GM12878 (cell line): ENCODE measurements around the gene RPL27A. TPM values are rescaled to one million over a fixed set of nuclear protein-coding genes. Genes with fewer than 3 reads are reported as not detected.
A peak's percentile ranks its signal among the peaks of the same experiment; 100 is the strongest.

ENCODE experiments used
- ATAC-seq: fragments of 200-7000 bp; cut with Tn5 transposase; 3 replicates; pipeline ENCODE4 v1.9.1; 2020; ENCODE audit warnings: mild to moderate bottlenecking, moderate library complexity
- BruUV-seq: library from RNA; stranded (reverse); fragments of 400-500 nt; replicated peaks from 2 replicates; lab custom pipeline; 2021; lab: Mats Ljungman, UMichigan
- CTCF ChIA-PET: fragments of 300-600 bp; sonication (Branson Sonifier 250); formaldehyde crosslinking; extraction: SDS; loops from one replicate; lab custom pipeline; 2021; ENCODE audit warnings: inconsistent platforms; lab: Yijun Ruan, JAX
- POLR2A ChIA-PET: fragments of 350-600 bp; formaldehyde crosslinking; extraction: SDS; loops from one replicate; lab custom pipeline; 2021; ENCODE audit warnings: inconsistent platforms; lab: Charles Lee
- RAD21 ChIA-PET: fragments of 300-600 bp; sonication (Branson Sonifier 250); formaldehyde crosslinking; loops from one replicate; lab custom pipeline; 2023; ENCODE audit warnings: antibody characterized with exemption; ENCODE audit not compliant: unreplicated experiment; lab: Charles Lee
- SMC1A ChIA-PET: fragments of 300-600 bp; sonication (Branson Sonifier 250); formaldehyde crosslinking; loops from one replicate; lab custom pipeline; 2023; ENCODE audit not compliant: unreplicated experiment, uncharacterized antibody; lab: Charles Lee
- DNase-seq: peaks from one replicate; pipeline ENCODE4 v3.0.0-alpha.2; 2011; ENCODE audit warnings: low read depth, low spot score
- FAIRE-seq: peaks from 3 replicates; lab custom pipeline; 2011; peaks lifted over from hg19 to GRCh38; lab: Jason Lieb, UNC
- H2AFZ ChIP-seq: 2 replicates; pipeline ENCODE4 v1.6.0; 2011; ENCODE audit warnings: low read depth, low read length, control low read depth; ENCODE audit not compliant: control insufficient read depth
- H3K27ac ChIP-seq: 2 replicates; pipeline ENCODE4 v1.5.1; 2011; ENCODE audit warnings: control low read depth; ENCODE audit not compliant: control insufficient read depth, insufficient read depth
- H3K27me3 ChIP-seq, 2 experiments: replicated peaks in 1 of 2; 2 replicates each; pipeline versions ENCODE4 v1.6.0 to v1.6.1; 2011; ENCODE audit warnings: low read length in 1 of 2; ENCODE audit not compliant: control insufficient read depth in 2 of 2, insufficient read depth in 2 of 2
- H3K36me3 ChIP-seq, 2 experiments: 2 replicates each; pipeline ENCODE4 v1.5.1; 2011; ENCODE audit warnings: low read length in 1 of 2; ENCODE audit not compliant: control insufficient read depth in 2 of 2, insufficient read depth in 2 of 2
- H3K4me1 ChIP-seq: 2 replicates; pipeline ENCODE4 v1.6.1; 2011; ENCODE audit warnings: mild to moderate bottlenecking, low read length, moderate library complexity, mixed read lengths; ENCODE audit not compliant: control insufficient read depth, insufficient read depth
- H3K4me2 ChIP-seq: 2 replicates; pipeline ENCODE4 v1.6.0; 2011; ENCODE audit warnings: control low read depth; ENCODE audit not compliant: control insufficient read depth, insufficient read depth
- H3K4me3 ChIP-seq: fragments of 200-600 bp; sonication (generic); 2 replicates; pipeline ENCODE4 v1.5.1; 2016
- H3K79me2 ChIP-seq: 2 replicates; pipeline ENCODE4 v1.6.0; 2011; ENCODE audit warnings: low read length; ENCODE audit not compliant: control insufficient read depth, insufficient read depth
- H3K9ac ChIP-seq: 2 replicates; pipeline ENCODE4 v1.8.0; 2011; ENCODE audit warnings: low read length, control low read depth, mixed read lengths; ENCODE audit not compliant: control insufficient read depth, insufficient read depth
- H3K9me3 ChIP-seq: replicated peaks from 3 replicates; pipeline ENCODE4 v1.5.1; 2011; ENCODE audit warnings: mild to moderate bottlenecking, low read length; ENCODE audit not compliant: control insufficient read depth, insufficient read depth
- H4K20me1 ChIP-seq: 2 replicates; pipeline ENCODE4 v1.6.0; 2011; ENCODE audit not compliant: control insufficient read depth, insufficient read depth
- BRCA1 ChIP-seq: IDR thresholded peaks from 2 replicates; pipeline ENCODE4 v1.6.1; 2011; ENCODE audit warnings: low read depth, low read length, improper control_type of control experiment
- CBX3 ChIP-seq: fragments of 200-600 bp; sonication (generic); IDR thresholded peaks from 2 replicates; pipeline ENCODE4 v1.6.1; 2016; ENCODE audit warnings: low read depth, borderline replicate concordance
- CHD2 ChIP-seq: IDR thresholded peaks from 2 replicates; pipeline ENCODE4 v1.6.1; 2011; ENCODE audit warnings: low read depth, low read length, improper control_type of control experiment, borderline replicate concordance
- EP300 ChIP-seq, 2 experiments: fragments of 150-350 bp in 1 of 2; IDR thresholded peaks; 2 replicates each; pipeline ENCODE4 v1.6.1; 2011 to 2012; ENCODE audit warnings: low read depth in 2 of 2, low read length in 2 of 2, borderline replicate concordance in 1 of 2, improper control_type of control experiment in 1 of 2, inconsistent platforms in 1 of 2; ENCODE audit not compliant: control insufficient read depth in 1 of 2
- EZH2 ChIP-seq: IDR thresholded peaks from 2 replicates; pipeline ENCODE4 v1.6.1; 2012; ENCODE audit warnings: low read depth, mild to moderate bottlenecking, control low read depth, inconsistent platforms, low read length, borderline replicate concordance; ENCODE audit not compliant: control insufficient read depth
- LARP7 ChIP-seq: fragments of 450-650 bp; IDR thresholded peaks from 2 replicates; pipeline ENCODE4 v1.6.1; 2017; ENCODE audit warnings: mild to moderate bottlenecking
- MTA2 ChIP-seq: fragments of 450-650 bp; IDR thresholded peaks from 2 replicates; pipeline ENCODE4 v1.6.1; 2016; ENCODE audit warnings: low read depth, mild to moderate bottlenecking, moderate library complexity
- NBN ChIP-seq: fragments of 450-650 bp; IDR thresholded peaks from 2 replicates; pipeline ENCODE4 v1.6.1; 2016
- NR2C1 ChIP-seq: fragments of 450-650 bp; IDR thresholded peaks from 2 replicates; pipeline ENCODE4 v1.6.1; 2017; ENCODE audit warnings: antibody characterized with exemption, mild to moderate bottlenecking, moderate library complexity
- RFX5 ChIP-seq: IDR thresholded peaks from 2 replicates; pipeline ENCODE4 v1.6.1; 2011; ENCODE audit warnings: low read depth, low read length, improper control_type of control experiment
- SMAD5 ChIP-seq: IDR thresholded peaks from 2 replicates; pipeline ENCODE4 v1.6.1; 2016; ENCODE audit warnings: antibody characterized with exemption, low read depth
- WRNIP1 ChIP-seq: IDR thresholded peaks from 2 replicates; pipeline ENCODE4 v1.6.1; 2011; ENCODE audit warnings: low read depth, low read length, improper control_type of control experiment, borderline replicate concordance
- ZNF384 ChIP-seq: IDR thresholded peaks from 2 replicates; pipeline ENCODE4 v1.6.1; 2012; ENCODE audit warnings: low read depth, mild to moderate bottlenecking, low read length, improper control_type of control experiment, borderline replicate concordance
- WGBS: methylation state at CpG from one replicate; pipeline ENCODE4 v1.1.6; 2016; ENCODE audit warnings: low lambda C conversion rate; ENCODE audit not compliant: insufficient replicate concordance, insufficient coverage; ENCODE audit errors: missing lambda C conversion rate; 5-methylcytosine and 5-hydroxymethylcytosine counted together
- in situ Hi-C: fragments of 300-500 bp; cut with MboI; formaldehyde crosslinking; loops from 9 replicates; pipeline ENCODE4 v1.14.3; 2018; ENCODE audit warnings: mixed read lengths
- intact Hi-C: fragments of 100-400 bp; cut with micrococcal nuclease; formaldehyde crosslinking; loops from one replicate; pipeline ENCODE4 v1.14.2; 2022; ENCODE audit not compliant: unreplicated experiment
- polyA plus RNA-seq, 11 experiments: library from polyadenylated mRNA; depleted of rRNA in 4 of 11; unstranded in 6 of 11; stranded (reverse) in 5 of 11; fragments of >200 nt; fragmentation: Nextera tagmentation in 4 of 11; fragmentation: Illumina TruSeq in 1 of 11; extraction: Ambion mirVana in 4 of 11; extraction: Trizol in 1 of 11; gene quantifications; 1 replicate in 1 of 11; 2 replicates in 10 of 11; pipeline versions ENCODE4 v1.2.1 to v1.2.3, GENCODE V29; 2011 to 2016; ENCODE audit warnings: inconsistent platforms in 2 of 11, missing spikeins in 2 of 11, low read depth in 1 of 11
- total RNA-seq, 4 experiments: library from RNA; depleted of rRNA in 3 of 4; stranded (reverse); fragments of >200 nt in 3 of 4; fragmentation: Illumina TruSeq in 1 of 4; extraction: Trizol in 1 of 4; gene quantifications; 2 replicates each; pipeline versions ENCODE4 v1.2.1 to v1.2.3, GENCODE V29; 2013 to 2021
- TF ChIP-seq, protein P1 (sequence below): fragments of 450-650 bp; IDR thresholded peaks from 2 replicates; pipeline ENCODE4 v1.6.1; 2017; ENCODE audit warnings: mild to moderate bottlenecking, low read depth, inconsistent platforms; ENCODE audit not compliant: poor library complexity, severe bottlenecking

Gene RPL27A
- total and polyA plus RNA-seq, 10 of the 15 experiments (the other 5 are each of a cell fraction or from before 2014, with no cell fraction given) = 978 to 4,776 (median 1,959) TPM

DNA sequence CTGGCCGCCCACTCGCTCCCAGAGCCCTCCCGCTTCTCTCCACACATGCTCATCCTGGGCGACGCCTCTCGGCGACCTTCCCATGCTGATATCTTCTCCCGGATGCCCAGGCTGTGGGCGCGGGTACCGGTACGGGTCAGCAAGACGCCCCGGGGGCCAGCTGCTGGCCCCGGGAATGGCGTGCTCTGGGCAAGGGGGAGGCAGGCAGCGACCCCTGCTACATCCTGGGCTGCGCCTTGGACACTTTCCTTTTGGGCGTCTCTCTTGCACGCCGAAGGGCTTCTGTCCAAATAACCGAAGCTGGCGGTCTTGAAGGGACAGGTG, 48.1 kb downstream of the RPL27A start:
- Histone ChIP-seq H3K36me3 (no peaks in the 10 kb centered on the region), H3K4me2 (no peak overlapping the region), H3K27ac (no peak overlapping the region), H4K20me1 (no peaks in the 10 kb centered on the region), H3K79me2 (no peaks in the 10 kb centered on the region), H3K4me3 (no peak overlapping the region), H3K4me1 (peaks cover 15% of the 10 kb centered on the region), H3K9ac (no peak overlapping the region), H3K9me3 (no peaks in the 10 kb centered on the region), H3K27me3 (peaks cover 0 to 3% of the 10 kb centered on the region in 2 experiments; a peak in 1 of 4 replicates), H2AFZ (no peak overlapping the region)
- in situ Hi-C loops = no loop called here
- ChIA-PET RAD21 (interaction anchor here (2.5 kb wide), 1 partner anchor 17 kb away, joined by 7 read pairs; no protein-coding TSS in a partner anchor), SMC1A (interaction anchor here (0.5 to 1.8 kb wide), 3 partner anchors 19 to 164 kb away, joined by 3 to 4 read pairs (median 3); no protein-coding TSS in a partner anchor), POLR2A (no interaction called here), CTCF (interaction anchor here (1.6 to 2.4 kb wide), 2 partner anchors 10 to 42 kb away, joined by 4 to 6 read pairs; no protein-coding TSS in a partner anchor)
- DNase-seq (no peak), FAIRE-seq (no peak), ATAC-seq (no peak)
- WGBS = 87% methylated on average over 23 of the region's 23 CpGs
- TF ChIP-seq EP300 (IDR thresholded peaks at IDR 0.05; ENCODE audit: borderline replicate concordance in 1 of 2, control insufficient read depth in 1 of 2, low read depth in 2 of 2, low read length in 2 of 2) (no peak), EZH2 (no peak)
- intact Hi-C loops = no loop called here
- no TSS peak for BruUV-seq

DNA sequence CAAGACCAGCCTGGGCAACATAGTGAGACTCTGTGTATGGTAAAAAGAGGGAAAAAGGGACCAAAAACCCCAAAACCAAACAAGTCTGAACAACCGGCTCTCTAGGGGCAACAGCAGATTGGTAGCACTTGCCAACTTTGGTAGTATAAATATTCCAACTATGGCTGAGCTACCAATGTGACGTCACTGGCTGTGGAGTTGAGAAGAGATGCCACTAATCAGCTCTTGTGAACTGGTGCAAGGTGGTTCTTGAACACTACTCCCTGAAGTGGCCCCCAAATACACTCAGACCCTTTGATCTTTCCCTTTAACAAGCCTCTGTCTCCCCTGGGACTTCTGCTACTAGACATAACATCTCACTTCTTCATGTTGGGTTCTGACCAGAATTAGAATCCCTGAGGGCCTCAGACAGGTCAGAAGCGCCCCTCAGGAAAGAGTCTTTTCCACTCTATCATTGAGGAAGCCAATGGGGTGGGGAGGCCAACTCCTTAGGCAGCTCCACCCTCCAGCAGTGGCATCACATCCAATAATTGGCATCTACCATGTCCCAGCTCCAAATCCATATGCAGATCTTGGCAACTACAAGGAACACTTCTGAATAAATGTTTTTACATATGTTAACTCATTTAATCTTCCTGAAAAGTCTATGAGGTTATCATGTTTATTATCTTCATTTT, 49.2 kb downstream of the RPL27A start:
- RAD21 ChIA-PET = interaction anchor here (1.5 to 2.5 kb wide), 3 partner anchors 15 to 77 kb away, joined by 4 to 11 read pairs (median 7); no protein-coding TSS in a partner anchor
- no peaks in the 10 kb centered on the region for H3K79me2 ChIP-seq
- peaks cover 15% of the 10 kb centered on the region for H3K4me1 ChIP-seq
- H3K27ac ChIP-seq = no peak overlapping the region
- SMC1A ChIA-PET = interaction anchor here (0.6 to 1.8 kb wide), 8 partner anchors 18 to 228 kb away, joined by 3 to 6 read pairs (median 4); partner anchors contain the start of genes RPL27A and TRIM66
- H3K27me3 ChIP-seq = peaks cover 0 to 2% of the 10 kb centered on the region in 2 experiments; a peak in 1 of 4 replicates
- peak overlapping the region; percentile 17; the same call in 1 of the 2 replicates for H3K4me2 ChIP-seq
- H3K9ac ChIP-seq = no peak overlapping the region
- in situ Hi-C loops (no loop called here), intact Hi-C loops (no loop called here)
- no TSS peak for BruUV-seq
- no peak overlapping the region for H3K4me3 ChIP-seq
- H3K36me3 ChIP-seq = no peaks in the 10 kb centered on the region
- FAIRE-seq (no peak), ATAC-seq (peak; percentile 63), DNase-seq (peak; percentile 48)
- CTCF ChIA-PET = interaction anchor here (1.0 to 2.4 kb wide), 3 partner anchors 11 to 101 kb away, joined by 3 to 6 read pairs (median 4); no protein-coding TSS in a partner anchor
- no peaks in the 10 kb centered on the region for H4K20me1 ChIP-seq
- H3K9me3 ChIP-seq = no peaks in the 10 kb centered on the region
- 0% methylated on average over 3 of the region's 3 CpGs for WGBS
- POLR2A ChIA-PET = interaction anchor here (1.5 kb wide), 1 partner anchor 44 kb away, joined by 6 read pairs; no protein-coding TSS in a partner anchor
- H2AFZ ChIP-seq = no peak overlapping the region
- TF ChIP-seq WRNIP1 = no peak
- no peak for TF ChIP-seq NR2C1
- no peak for TF ChIP-seq RFX5
- no peak for TF ChIP-seq LARP7
- TF ChIP-seq, protein P1, sequence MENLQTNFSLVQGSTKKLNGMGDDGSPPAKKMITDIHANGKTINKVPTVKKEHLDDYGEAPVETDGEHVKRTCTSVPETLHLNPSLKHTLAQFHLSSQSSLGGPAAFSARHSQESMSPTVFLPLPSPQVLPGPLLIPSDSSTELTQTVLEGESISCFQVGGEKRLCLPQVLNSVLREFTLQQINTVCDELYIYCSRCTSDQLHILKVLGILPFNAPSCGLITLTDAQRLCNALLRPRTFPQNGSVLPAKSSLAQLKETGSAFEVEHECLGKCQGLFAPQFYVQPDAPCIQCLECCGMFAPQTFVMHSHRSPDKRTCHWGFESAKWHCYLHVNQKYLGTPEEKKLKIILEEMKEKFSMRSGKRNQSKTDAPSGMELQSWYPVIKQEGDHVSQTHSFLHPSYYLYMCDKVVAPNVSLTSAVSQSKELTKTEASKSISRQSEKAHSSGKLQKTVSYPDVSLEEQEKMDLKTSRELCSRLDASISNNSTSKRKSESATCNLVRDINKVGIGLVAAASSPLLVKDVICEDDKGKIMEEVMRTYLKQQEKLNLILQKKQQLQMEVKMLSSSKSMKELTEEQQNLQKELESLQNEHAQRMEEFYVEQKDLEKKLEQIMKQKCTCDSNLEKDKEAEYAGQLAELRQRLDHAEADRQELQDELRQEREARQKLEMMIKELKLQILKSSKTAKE = peak; percentile 76
- peak; percentile 56; the same call in 1 of the 2 replicates for TF ChIP-seq NBN
- TF ChIP-seq BRCA1 = no peak
- no peak for TF ChIP-seq CHD2
- TF ChIP-seq ZNF384 = no peak
- peak; percentile 68 for TF ChIP-seq MTA2
- TF ChIP-seq SMAD5 = no peak
- TF ChIP-seq CBX3 = no peak
